Esophagus muscularis mucosa (tissue), 4 donors: ENCODE results near the gene MAP1B. TPM values are rescaled to one million over a fixed set of nuclear protein-coding genes. Genes with fewer than 3 reads are reported as not detected.

ENCODE experiments used
- DNase-seq: peaks from one replicate; pipeline ENCODE4 v3.0.0-alpha.2; 2017; ENCODE audit errors: extremely low spot score
- H3K27ac ChIP-seq, 4 donors: fragments of 200-600 bp; sonication (generic); replicated peaks in 1 of 4; 1 replicate in 3 of 4; 2 replicates in 1 of 4; pipeline ENCODE4 v1.5.1; 2016 to 2019; ENCODE audit warnings: mild to moderate bottlenecking in 1 of 4
- H3K27me3 ChIP-seq, 4 donors: fragments of 200-600 bp; sonication (generic); one replicate each; pipeline versions ENCODE4 v1.5.1 to v1.6.0; 2016 to 2019
- H3K36me3 ChIP-seq, 4 donors: fragments of 200-600 bp; sonication (generic); one replicate each; pipeline ENCODE4 v1.5.1; 2016 to 2019
- H3K4me1 ChIP-seq, 4 donors: fragments of 200-600 bp; sonication (generic); one replicate each; pipeline ENCODE4 v1.5.1; 2016 to 2019
- H3K4me3 ChIP-seq, 4 donors: fragments of 200-600 bp; sonication (generic); 1 replicate in 2 of 4; 2 replicates in 2 of 4; pipeline ENCODE4 v1.5.1; 2016 to 2019; ENCODE audit warnings: mild to moderate bottlenecking in 4 of 4, moderate library complexity in 1 of 4
- H3K9me3 ChIP-seq, 4 donors: fragments of 200-600 bp; sonication (generic); 1 replicate in 3 of 4; 2 replicates in 1 of 4; pipeline ENCODE4 v1.5.1; 2016 to 2019
- EP300 ChIP-seq: sonication (generic); formaldehyde crosslinking; IDR thresholded peaks from one replicate; pipeline ENCODE4 v1.6.1; 2017; ENCODE audit warnings: antibody characterized with exemption
- POLR2A ChIP-seq: fragments of 450-650 bp; IDR thresholded peaks from one replicate; pipeline ENCODE4 v1.6.1; 2017; ENCODE audit warnings: antibody characterized with exemption, moderate library complexity, mild to moderate bottlenecking, low read depth
- POLR2AphosphoS5 ChIP-seq, 2 donors: sonication (generic); formaldehyde crosslinking; IDR thresholded peaks; one replicate each; pipeline ENCODE4 v1.6.1; 2017; ENCODE audit warnings: antibody characterized with exemption in 2 of 2
- WGBS: methylation state at CpG from one replicate; pipeline ENCODE4 v1.1.5; 2018; 5-methylcytosine and 5-hydroxymethylcytosine counted together
- intact Hi-C: fragments of 100-400 bp; cut with DNase I; formaldehyde crosslinking; loops from one replicate; pipeline ENCODE4 v1.15.1; 2023
- total RNA-seq, 4 donors: library from RNA; depleted of rRNA; stranded (reverse); fragments of >200 nt; gene quantifications; one replicate each; pipeline versions ENCODE4 v1.1.0 to v1.2.1, GENCODE V29; 2016
- TF ChIP-seq, protein P1 (sequence below), 3 experiments: fragments of 200-600 bp in 2 of 3; fragments of 450-650 bp in 1 of 3; sonication (generic) in 2 of 3; IDR thresholded peaks; one replicate each; pipeline ENCODE4 v1.5.1; 2017 to 2019; ENCODE audit warnings: antibody characterized with exemption in 3 of 3, mild to moderate bottlenecking in 2 of 3, moderate library complexity in 1 of 3

The MAP1B gene
- total RNA-seq, 4 donors from 2014 or later = 755 to 1,378 (median 1,096) TPM

DNA sequence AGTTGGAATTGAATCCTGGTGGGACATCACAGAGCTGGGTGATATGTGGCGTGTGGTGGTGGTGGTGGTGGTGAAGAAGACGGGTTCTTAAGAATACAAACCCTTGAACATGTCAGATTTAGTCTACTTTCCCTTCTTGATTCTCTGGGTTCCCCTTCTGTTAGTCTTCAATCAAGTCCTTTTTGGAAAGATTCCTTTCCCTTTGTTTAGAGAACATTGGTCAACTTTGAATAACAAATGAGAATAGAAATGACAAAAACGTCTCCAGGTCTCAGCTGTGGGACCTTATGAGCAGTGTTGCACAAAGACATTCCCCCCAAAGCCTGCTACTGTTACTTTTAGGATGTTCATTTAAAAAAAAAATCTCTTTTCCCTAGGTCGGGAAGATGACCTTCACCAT is 46.3 kb downstream of the MAP1B start:
- no peaks in the 10 kb centered on the region for H3K9me3 ChIP-seq
- H3K4me1 ChIP-seq = peaks cover 44 to 100% (median 96%) of the 10 kb centered on the region in 4 donors
- peak overlapping the region; percentile 77 to 85 (median 79) for H3K27ac ChIP-seq
- intact Hi-C loops = no loop called here
- peaks cover 0 to 4% (median 0%) of the 10 kb centered on the region in 4 donors for H3K36me3 ChIP-seq
- no peak for TF ChIP-seq POLR2AphosphoS5 (IDR thresholded peaks at IDR 0.05)
- TF ChIP-seq, protein P1, sequence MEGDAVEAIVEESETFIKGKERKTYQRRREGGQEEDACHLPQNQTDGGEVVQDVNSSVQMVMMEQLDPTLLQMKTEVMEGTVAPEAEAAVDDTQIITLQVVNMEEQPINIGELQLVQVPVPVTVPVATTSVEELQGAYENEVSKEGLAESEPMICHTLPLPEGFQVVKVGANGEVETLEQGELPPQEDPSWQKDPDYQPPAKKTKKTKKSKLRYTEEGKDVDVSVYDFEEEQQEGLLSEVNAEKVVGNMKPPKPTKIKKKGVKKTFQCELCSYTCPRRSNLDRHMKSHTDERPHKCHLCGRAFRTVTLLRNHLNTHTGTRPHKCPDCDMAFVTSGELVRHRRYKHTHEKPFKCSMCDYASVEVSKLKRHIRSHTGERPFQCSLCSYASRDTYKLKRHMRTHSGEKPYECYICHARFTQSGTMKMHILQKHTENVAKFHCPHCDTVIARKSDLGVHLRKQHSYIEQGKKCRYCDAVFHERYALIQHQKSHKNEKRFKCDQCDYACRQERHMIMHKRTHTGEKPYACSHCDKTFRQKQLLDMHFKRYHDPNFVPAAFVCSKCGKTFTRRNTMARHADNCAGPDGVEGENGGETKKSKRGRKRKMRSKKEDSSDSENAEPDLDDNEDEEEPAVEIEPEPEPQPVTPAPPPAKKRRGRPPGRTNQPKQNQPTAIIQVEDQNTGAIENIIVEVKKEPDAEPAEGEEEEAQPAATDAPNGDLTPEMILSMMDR (IDR thresholded peaks at IDR 0.05) = no peak
- TF ChIP-seq EP300 = no peak
- no peak for TF ChIP-seq POLR2A
- 58% methylated on average over 4 of the region's 4 CpGs for WGBS
- H3K27me3 ChIP-seq = no peaks in the 10 kb centered on the region
- DNase-seq = no peak
- H3K4me3 ChIP-seq = no peak overlapping the region

DNA sequence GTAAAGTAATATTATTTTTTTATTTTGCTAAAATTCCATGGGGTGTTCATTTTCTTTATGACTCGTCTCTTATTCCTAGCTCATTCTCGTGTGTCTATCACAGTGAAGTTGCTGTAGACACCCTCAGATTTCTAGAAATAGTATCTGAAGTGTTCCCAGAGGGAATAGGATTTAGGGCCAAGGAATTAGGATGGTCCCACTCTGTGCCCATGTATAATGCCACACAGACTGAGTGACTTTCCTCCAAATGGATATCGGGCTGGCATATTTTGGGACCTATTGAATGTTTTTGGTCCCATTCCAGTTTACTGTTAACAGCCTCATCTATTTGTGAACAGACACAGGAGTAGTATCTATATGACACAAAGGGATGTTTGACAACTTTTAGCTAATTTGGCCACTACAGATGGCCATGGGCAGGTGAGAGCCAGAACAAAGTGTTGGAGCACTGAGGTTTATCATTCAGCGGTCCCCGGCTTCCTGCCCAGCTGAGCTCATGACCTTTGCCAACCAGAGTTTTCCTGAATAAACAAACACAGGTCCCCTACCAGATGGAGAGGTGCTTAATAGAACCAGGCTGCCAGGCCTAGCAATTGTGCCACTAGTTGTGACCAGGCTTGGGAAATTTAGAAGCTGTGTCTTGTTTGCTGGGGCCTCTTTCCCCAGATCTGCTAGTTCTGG is 46.9 kb downstream of the MAP1B start:
- no peaks in the 10 kb centered on the region for H3K9me3 ChIP-seq
- no peak overlapping the region for H3K4me3 ChIP-seq
- peak overlapping the region; percentile 56 to 85 (median 78) for H3K27ac ChIP-seq
- intact Hi-C loops = no loop called here
- no peak for TF ChIP-seq EP300
- no peak for TF ChIP-seq POLR2AphosphoS5 (IDR thresholded peaks at IDR 0.05)
- TF ChIP-seq, protein P1 (IDR thresholded peaks at IDR 0.05) = no peak
- no peak for TF ChIP-seq POLR2A
- no peaks in the 10 kb centered on the region for H3K27me3 ChIP-seq
- H3K4me1 ChIP-seq = peaks cover 44 to 100% (median 95%) of the 10 kb centered on the region in 4 donors
- WGBS = 67% methylated on average over 5 of the region's 5 CpGs
- no peak for DNase-seq
- H3K36me3 ChIP-seq = no peaks in the 10 kb centered on the region

GRCh38 chr5:72156946-72157624 is 49.8 kb downstream of the MAP1B start:
- 62% methylated on average over 5 of the region's 5 CpGs for WGBS
- H3K9me3 ChIP-seq = no peaks in the 10 kb centered on the region
- no peaks in the 10 kb centered on the region for H3K36me3 ChIP-seq
- intact Hi-C loops = no loop called here
- H3K27ac ChIP-seq = peak overlapping the region; percentile 58 to 85 (median 71)
- DNase-seq = no peak
- no peaks in the 10 kb centered on the region for H3K27me3 ChIP-seq
- H3K4me1 ChIP-seq = peaks cover 39 to 100% (median 94%) of the 10 kb centered on the region in 4 donors
- H3K4me3 ChIP-seq = no peak overlapping the region
- TF ChIP-seq EP300 (no peak), POLR2AphosphoS5 (IDR thresholded peaks at IDR 0.05) (no peak), POLR2A (no peak)
- TF ChIP-seq, protein P1 (IDR thresholded peaks at IDR 0.05) = no peak

GRCh38 chr5:72157625-72157962 is 50.3 kb downstream of the MAP1B start:
- TF ChIP-seq, protein P1 (IDR thresholded peaks at IDR 0.05) = no peak
- TF ChIP-seq EP300 (no peak), POLR2A (no peak), POLR2AphosphoS5 (IDR thresholded peaks at IDR 0.05) (no peak)
- H3K9me3 ChIP-seq = no peaks in the 10 kb centered on the region
- WGBS = 81% methylated on average over 3 of the region's 3 CpGs
- no peak overlapping the region for H3K4me3 ChIP-seq
- peaks cover 35 to 99% (median 92%) of the 10 kb centered on the region in 4 donors for H3K4me1 ChIP-seq
- H3K27ac ChIP-seq = peak overlapping the region; percentile 58 to 85 (median 71)
- no peaks in the 10 kb centered on the region for H3K27me3 ChIP-seq
- no peaks in the 10 kb centered on the region for H3K36me3 ChIP-seq
- intact Hi-C loops = no loop called here
- DNase-seq = no peak
